ENCODE data around the gene ZDHHC17. TPM values are rescaled to one million over a fixed set of nuclear protein-coding genes. Genes with fewer than 3 reads are reported as not detected.

The ZDHHC17 gene
- total and polyA plus RNA-seq, 2 donors = 29.5 to 41.4 TPM

- 96% methylated on average over 1 of the region's 1 CpG for WGBS
- Histone ChIP-seq H3K9me3 (ENCODE audit: control insufficient read depth in 2 of 2, insufficient read depth in 1 of 2, low read length in 1 of 2) (no peaks in the 10 kb centered on the region), H3K4me3 (ENCODE audit: low read length in 2 of 2) (no peak overlapping the region), H3K27ac (ENCODE audit: low read depth in 1 of 2, low read length in 1 of 2) (no peak overlapping the region), H3K36me3 (ENCODE audit: control insufficient read depth in 2 of 2, insufficient read depth in 2 of 2, low read length in 1 of 2) (no peaks in the 10 kb centered on the region), H3K4me1 (ENCODE audit: control insufficient read depth in 2 of 2, insufficient read depth in 2 of 2, low read length in 2 of 2) (no peaks in the 10 kb centered on the region), H3K27me3 (ENCODE audit: control insufficient read depth in 2 of 2, insufficient read depth in 1 of 2, low read length in 1 of 2) (no peaks in the 10 kb centered on the region)
- DNase-seq (ENCODE audit: low read depth in 6 of 9, low spot score in 9 of 9) = no peak
Measured at GRCh38 chr12:76792828-76793227, 28.9 kb downstream of the ZDHHC17 start.

- Histone ChIP-seq H3K9me3 (ENCODE audit: control insufficient read depth in 2 of 2, insufficient read depth in 1 of 2, low read length in 1 of 2) (peaks cover 2 to 5% of the 10 kb centered on the region in 2 donors), H3K27ac (ENCODE audit: low read depth in 1 of 2, low read length in 1 of 2) (no peak overlapping the region), H3K27me3 (ENCODE audit: control insufficient read depth in 2 of 2, insufficient read depth in 1 of 2, low read length in 1 of 2) (no peaks in the 10 kb centered on the region), H3K36me3 (ENCODE audit: control insufficient read depth in 2 of 2, insufficient read depth in 2 of 2, low read length in 1 of 2) (peaks cover 4 to 5% of the 10 kb centered on the region in 2 donors), H3K4me1 (ENCODE audit: control insufficient read depth in 2 of 2, insufficient read depth in 2 of 2, low read length in 2 of 2) (no peaks in the 10 kb centered on the region), H3K4me3 (ENCODE audit: low read length in 2 of 2) (no peak overlapping the region)
- 97% methylated on average over 4 of the region's 4 CpGs for WGBS
- no peak for DNase-seq (ENCODE audit: low read depth in 6 of 9, low spot score in 9 of 9)
Measured at GRCh38 chr12:76798864-76799263, 34.9 kb downstream of the ZDHHC17 start.

- Histone ChIP-seq H3K4me1 (ENCODE audit: control insufficient read depth in 2 of 2, insufficient read depth in 2 of 2, low read length in 2 of 2) (no peaks in the 10 kb centered on the region), H3K4me3 (ENCODE audit: low read length in 2 of 2) (no peak overlapping the region), H3K9me3 (ENCODE audit: control insufficient read depth in 2 of 2, insufficient read depth in 1 of 2, low read length in 1 of 2) (peaks cover 2 to 5% of the 10 kb centered on the region in 2 donors), H3K27me3 (ENCODE audit: control insufficient read depth in 2 of 2, insufficient read depth in 1 of 2, low read length in 1 of 2) (no peaks in the 10 kb centered on the region), H3K27ac (ENCODE audit: low read depth in 1 of 2, low read length in 1 of 2) (no peak overlapping the region), H3K36me3 (ENCODE audit: control insufficient read depth in 2 of 2, insufficient read depth in 2 of 2, low read length in 1 of 2) (peaks cover 4 to 5% of the 10 kb centered on the region in 2 donors)
- no peak for DNase-seq (ENCODE audit: low read depth in 6 of 9, low spot score in 9 of 9)
- WGBS = 97% methylated on average over 2 of the region's 2 CpGs
Measured at GRCh38 chr12:76799362-76799761, 35.4 kb downstream of the ZDHHC17 start.

- Histone ChIP-seq H3K9me3 (ENCODE audit: control insufficient read depth in 2 of 2, insufficient read depth in 1 of 2, low read length in 1 of 2) (peaks cover 2 to 5% of the 10 kb centered on the region in 2 donors), H3K4me3 (ENCODE audit: low read length in 2 of 2) (no peak overlapping the region), H3K27ac (ENCODE audit: low read depth in 1 of 2, low read length in 1 of 2) (no peak overlapping the region), H3K4me1 (ENCODE audit: control insufficient read depth in 2 of 2, insufficient read depth in 2 of 2, low read length in 2 of 2) (no peaks in the 10 kb centered on the region), H3K36me3 (ENCODE audit: control insufficient read depth in 2 of 2, insufficient read depth in 2 of 2, low read length in 1 of 2) (peaks cover 14 to 17% of the 10 kb centered on the region in 2 donors), H3K27me3 (ENCODE audit: control insufficient read depth in 2 of 2, insufficient read depth in 1 of 2, low read length in 1 of 2) (no peaks in the 10 kb centered on the region)
- no peak for DNase-seq (ENCODE audit: low read depth in 6 of 9, low spot score in 9 of 9)
- 99% methylated on average over 3 of the region's 3 CpGs for WGBS
Measured at GRCh38 chr12:76802060-76802459, 38.1 kb downstream of the ZDHHC17 start.

GRCh38 chr12:76804435-76804976 is 40.6 kb downstream of the ZDHHC17 start:
- H3K27me3 ChIP-seq (ENCODE audit: control insufficient read depth in 2 of 2, insufficient read depth in 1 of 2, low read length in 1 of 2) = no peaks in the 10 kb centered on the region
- H3K4me3 ChIP-seq (ENCODE audit: low read length in 2 of 2) = no peak overlapping the region
- WGBS = 98% methylated on average over 8 of the region's 8 CpGs
- peaks cover 9 to 28% of the 10 kb centered on the region in 2 donors for H3K36me3 ChIP-seq (ENCODE audit: control insufficient read depth in 2 of 2, insufficient read depth in 2 of 2, low read length in 1 of 2)
- no peak for DNase-seq (ENCODE audit: low read depth in 6 of 9, low spot score in 9 of 9)
- H3K9me3 ChIP-seq (ENCODE audit: control insufficient read depth in 2 of 2, insufficient read depth in 1 of 2, low read length in 1 of 2) = peaks cover 2 to 5% of the 10 kb centered on the region in 2 donors
- H3K4me1 ChIP-seq (ENCODE audit: control insufficient read depth in 2 of 2, insufficient read depth in 2 of 2, low read length in 2 of 2) = no peaks in the 10 kb centered on the region
- H3K27ac ChIP-seq (ENCODE audit: low read depth in 1 of 2, low read length in 1 of 2) = no peak overlapping the region

- Histone ChIP-seq H3K36me3 (ENCODE audit: control insufficient read depth in 2 of 2, insufficient read depth in 2 of 2, low read length in 1 of 2) (peaks cover 9 to 38% of the 10 kb centered on the region in 2 donors), H3K4me3 (ENCODE audit: low read length in 2 of 2) (no peak overlapping the region)
- 82% methylated on average over 6 of the region's 6 CpGs for WGBS
Measured at GRCh38 chr12:76810671-76811419, 46.9 kb downstream of the ZDHHC17 start.

GRCh38 chr12:76811976-76812375 is 48.1 kb downstream of the ZDHHC17 start:
- Histone ChIP-seq H3K4me1 (ENCODE audit: control insufficient read depth in 2 of 2, insufficient read depth in 2 of 2, low read length in 2 of 2) (no peaks in the 10 kb centered on the region), H3K27me3 (ENCODE audit: control insufficient read depth in 2 of 2, insufficient read depth in 1 of 2, low read length in 1 of 2) (no peaks in the 10 kb centered on the region), H3K9me3 (ENCODE audit: control insufficient read depth in 2 of 2, insufficient read depth in 1 of 2, low read length in 1 of 2) (no peaks in the 10 kb centered on the region), H3K27ac (ENCODE audit: low read depth in 1 of 2, low read length in 1 of 2) (no peak overlapping the region), H3K36me3 (ENCODE audit: control insufficient read depth in 2 of 2, insufficient read depth in 2 of 2, low read length in 1 of 2) (peaks cover 0 to 35% of the 10 kb centered on the region in 2 donors), H3K4me3 (ENCODE audit: low read length in 2 of 2) (no peak overlapping the region)
- 98% methylated on average over 1 of the region's 1 CpG for WGBS
- DNase-seq (ENCODE audit: low read depth in 6 of 9, low spot score in 9 of 9) = no peak

More at GRCh38 chr12:76810671-76811419, 46.9 kb downstream of the ZDHHC17 start:
- H3K27ac ChIP-seq (ENCODE audit: low read depth in 1 of 2, low read length in 1 of 2) = no peak overlapping the region
- H3K4me1 ChIP-seq (ENCODE audit: control insufficient read depth in 2 of 2, insufficient read depth in 2 of 2, low read length in 2 of 2) = no peaks in the 10 kb centered on the region
- no peak for DNase-seq (ENCODE audit: low read depth in 6 of 9, low spot score in 9 of 9)
- H3K9me3 ChIP-seq (ENCODE audit: control insufficient read depth in 2 of 2, insufficient read depth in 1 of 2, low read length in 1 of 2) = no peaks in the 10 kb centered on the region
- H3K27me3 ChIP-seq (ENCODE audit: control insufficient read depth in 2 of 2, insufficient read depth in 1 of 2, low read length in 1 of 2) = no peaks in the 10 kb centered on the region

GRCh38 chr12:76813265-76813664 is 49.4 kb downstream of the ZDHHC17 start:
- peaks cover 0 to 26% of the 10 kb centered on the region in 2 donors for H3K36me3 ChIP-seq (ENCODE audit: control insufficient read depth in 2 of 2, insufficient read depth in 2 of 2, low read length in 1 of 2)
- no peak overlapping the region for H3K27ac ChIP-seq (ENCODE audit: low read depth in 1 of 2, low read length in 1 of 2)
- DNase-seq (ENCODE audit: low read depth in 6 of 9, low spot score in 9 of 9) = no peak

GRCh38 chr12:76813972-76814371 is 50.1 kb downstream of the ZDHHC17 start:
- 90% methylated on average over 4 of the region's 4 CpGs for WGBS
- Histone ChIP-seq H3K36me3 (ENCODE audit: control insufficient read depth in 2 of 2, insufficient read depth in 2 of 2, low read length in 1 of 2) (peaks cover 0 to 27% of the 10 kb centered on the region in 2 donors), H3K4me1 (ENCODE audit: control insufficient read depth in 2 of 2, insufficient read depth in 2 of 2, low read length in 2 of 2) (no peaks in the 10 kb centered on the region)

More at GRCh38 chr12:76813265-76813664, 49.4 kb downstream of the ZDHHC17 start:
- no peaks in the 10 kb centered on the region for H3K27me3 ChIP-seq (ENCODE audit: control insufficient read depth in 2 of 2, insufficient read depth in 1 of 2, low read length in 1 of 2)
- no peak overlapping the region for H3K4me3 ChIP-seq (ENCODE audit: low read length in 2 of 2)
- no peaks in the 10 kb centered on the region for H3K4me1 ChIP-seq (ENCODE audit: control insufficient read depth in 2 of 2, insufficient read depth in 2 of 2, low read length in 2 of 2)
- no peaks in the 10 kb centered on the region for H3K9me3 ChIP-seq (ENCODE audit: control insufficient read depth in 2 of 2, insufficient read depth in 1 of 2, low read length in 1 of 2)

More at GRCh38 chr12:76813972-76814371, 50.1 kb downstream of the ZDHHC17 start:
- Histone ChIP-seq H3K9me3 (ENCODE audit: control insufficient read depth in 2 of 2, insufficient read depth in 1 of 2, low read length in 1 of 2) (no peaks in the 10 kb centered on the region), H3K27me3 (ENCODE audit: control insufficient read depth in 2 of 2, insufficient read depth in 1 of 2, low read length in 1 of 2) (no peaks in the 10 kb centered on the region), H3K27ac (ENCODE audit: low read depth in 1 of 2, low read length in 1 of 2) (no peak overlapping the region), H3K4me3 (ENCODE audit: low read length in 2 of 2) (no peak overlapping the region)
- no peak for DNase-seq (ENCODE audit: low read depth in 6 of 9, low spot score in 9 of 9)
